Vagina (tissue), 2 donors: ENCODE results near the gene PHOSPHO2.

Experiments used
- CTCF ChIP-seq, 3 experiments: fragments of 450-650 bp in 2 of 3; fragments of 200-600 bp in 1 of 3; sonication (generic) in 1 of 3; IDR thresholded peaks; one replicate each; pipeline ENCODE4 v1.5.1; 2017 to 2019; ENCODE audit warnings: antibody characterized with exemption in 3 of 3, mild to moderate bottlenecking in 2 of 3, moderate library complexity in 2 of 3
- POLR2A ChIP-seq, 2 donors: fragments of 450-650 bp; IDR thresholded peaks; one replicate each; pipeline ENCODE4 v1.6.1; 2017; ENCODE audit warnings: antibody characterized with exemption in 2 of 2, mild to moderate bottlenecking in 2 of 2, moderate library complexity in 2 of 2
- POLR2AphosphoS5 ChIP-seq, 2 donors: sonication (generic); formaldehyde crosslinking; IDR thresholded peaks; one replicate each; pipeline ENCODE4 v1.9.0; 2017; ENCODE audit warnings: antibody characterized with exemption in 2 of 2, mild to moderate bottlenecking in 2 of 2, low read depth in 1 of 2; ENCODE audit not compliant: insufficient read depth in 1 of 2

DNA sequence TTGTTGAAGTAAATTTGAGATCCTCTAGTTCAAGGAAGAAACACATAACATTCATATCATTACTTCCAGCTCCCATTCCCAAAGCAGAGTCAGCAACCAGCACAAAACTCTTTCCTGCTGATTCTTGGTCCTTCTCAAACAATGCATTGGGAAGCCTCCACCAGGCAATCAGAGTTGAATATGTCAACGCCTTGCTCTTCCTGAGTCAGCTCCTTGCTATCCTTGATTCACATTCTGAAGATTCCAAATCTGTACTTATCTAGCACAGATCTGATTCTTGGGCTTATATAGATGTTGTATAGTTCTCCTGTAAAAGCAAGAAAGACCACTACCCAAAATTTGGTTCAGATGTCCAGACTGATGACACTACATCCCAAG lies 29.7 kb upstream of the PHOSPHO2 start:
- no peak for TF ChIP-seq CTCF (IDR thresholded peaks at IDR 0.05)
- no peak for TF ChIP-seq POLR2A (IDR thresholded peaks at IDR 0.05)
- no peak for TF ChIP-seq POLR2AphosphoS5 (IDR thresholded peaks at IDR 0.05; ENCODE audit: insufficient read depth in 1 of 2, low read depth in 1 of 2)
